Neural cell (in vitro differentiated cells): ENCODE results near the gene KCNQ1OT1. TPM values are rescaled to one million over a fixed set of nuclear protein-coding genes. Genes with fewer than 3 reads are reported as not detected.

Experiments
- H2AFZ ChIP-seq: fragments of 200-600, 300-800 bp; sonication (generic), shearing (Covaris generic); 2 replicates; pipeline ENCODE4 v1.6.0; 2014; ENCODE audit warnings: low read depth, mild to moderate bottlenecking, antibody characterized with exemption, low read length, moderate library complexity
- H3F3A ChIP-seq: fragments of 200-600 bp; shearing (Covaris generic); 2 replicates; pipeline ENCODE4 v1.6.1; 2016; ENCODE audit warnings: mild to moderate bottlenecking, moderate library complexity, mixed read lengths, antibody characterized with exemption, low read length; ENCODE audit not compliant: insufficient read depth, poor library complexity, severe bottlenecking
- H3K27ac ChIP-seq: fragments of 200-600, 300-800 bp; sonication (generic), shearing (Covaris generic); 2 replicates; pipeline ENCODE4 v1.5.1; 2014; ENCODE audit warnings: mild to moderate bottlenecking, low read length, moderate library complexity
- H3K27me3 ChIP-seq: fragments of 300-800, 200-600 bp; sonication (generic), shearing (Covaris generic); 2 replicates; pipeline ENCODE4 v1.6.0; 2014; ENCODE audit warnings: mild to moderate bottlenecking, low read depth, low read length, moderate library complexity; ENCODE audit not compliant: insufficient read depth
- H3K36me3 ChIP-seq: fragments of 300-800, 200-600 bp; sonication (generic), shearing (Covaris generic); 2 replicates; pipeline ENCODE4 v1.5.1; 2014; ENCODE audit warnings: mild to moderate bottlenecking, antibody characterized with exemption, low read length, moderate library complexity; ENCODE audit not compliant: insufficient read depth
- H3K4me2 ChIP-seq: fragments of 300-800, 200-600 bp; sonication (generic), shearing (Covaris generic); 2 replicates; pipeline ENCODE4 v1.6.0; 2014; ENCODE audit warnings: mild to moderate bottlenecking, low read length
- H3K4me3 ChIP-seq: fragments of 300-800, 200-600 bp; sonication (generic), shearing (Covaris generic); 2 replicates; pipeline ENCODE4 v1.5.1; 2014; ENCODE audit warnings: mild to moderate bottlenecking, low read length, moderate library complexity
- H3K79me2 ChIP-seq: fragments of 200-600 bp; shearing (Covaris generic); replicated peaks from 2 replicates; pipeline ENCODE4 v1.6.0; 2014; ENCODE audit warnings: mild to moderate bottlenecking, low read length, moderate library complexity; ENCODE audit not compliant: insufficient read depth
- H3K9ac ChIP-seq: fragments of 300-800, 200-600 bp; sonication (generic), shearing (Covaris generic); 2 replicates; pipeline ENCODE4 v1.6.1; 2016; ENCODE audit warnings: mild to moderate bottlenecking, low read length, mixed read lengths
- H3K9me2 ChIP-seq: fragments of 200-600 bp; shearing (Covaris generic); 2 replicates; pipeline ENCODE4 v1.6.1; 2016; ENCODE audit warnings: mild to moderate bottlenecking, low read length, mixed read lengths; ENCODE audit not compliant: insufficient read depth
- H3K9me3 ChIP-seq: fragments of 200-600, 300-800 bp; sonication (generic), shearing (Covaris generic); 2 replicates; pipeline ENCODE4 v1.6.1; 2016; ENCODE audit warnings: mild to moderate bottlenecking, mixed run types, low read length, moderate library complexity, mixed read lengths
- H4K20me1 ChIP-seq: fragments of 200-600 bp; shearing (Covaris generic); 2 replicates; pipeline ENCODE4 v1.6.1; 2016; ENCODE audit warnings: mild to moderate bottlenecking, mixed run types; ENCODE audit not compliant: insufficient read depth
- EP300 ChIP-seq: fragments of 450-650 bp; conservative IDR thresholded peaks from 2 replicates; pipeline ENCODE4 v1.6.1; 2014; ENCODE audit warnings: antibody characterized with exemption, mild to moderate bottlenecking, moderate library complexity; ENCODE audit not compliant: poor library complexity, severe bottlenecking
- EZH2 ChIP-seq: fragments of 200-600, 300-800 bp; shearing (Covaris generic), sonication (generic); IDR thresholded peaks from 2 replicates; pipeline ENCODE4 v1.6.1; 2014; ENCODE audit warnings: antibody characterized with exemption, low read length, borderline replicate concordance, mild to moderate bottlenecking; ENCODE audit not compliant: insufficient read depth, poor library complexity, severe bottlenecking
- MXI1 ChIP-seq: fragments of 450-650 bp; conservative IDR thresholded peaks from 2 replicates; pipeline ENCODE4 v1.6.1; 2014; ENCODE audit warnings: antibody characterized with exemption, mild to moderate bottlenecking; ENCODE audit not compliant: poor library complexity, severe bottlenecking
- POLR2AphosphoS5 ChIP-seq: IDR thresholded peaks from 2 replicates; pipeline ENCODE4 v1.6.1; 2012
- RAD21 ChIP-seq: fragments of 450-650 bp; conservative IDR thresholded peaks from 2 replicates; pipeline ENCODE4 v1.6.1; 2014; ENCODE audit warnings: antibody characterized with exemption, mild to moderate bottlenecking, moderate library complexity
- SMC3 ChIP-seq: fragments of 450-650 bp; conservative IDR thresholded peaks from 2 replicates; pipeline ENCODE4 v1.6.1; 2014; ENCODE audit warnings: antibody characterized with exemption, mild to moderate bottlenecking, moderate library complexity; ENCODE audit not compliant: poor library complexity
- TAF1 ChIP-seq: IDR thresholded peaks from 2 replicates; pipeline ENCODE4 v1.6.1; 2012; ENCODE audit warnings: low read depth
- polyA plus RNA-seq: library from polyadenylated mRNA; depleted of rRNA; stranded (reverse); fragments of >200 nt; gene quantifications from 2 replicates; pipeline ENCODE4 v1.2.3, GENCODE V29; 2014
- TF ChIP-seq, protein P1 (sequence below): IDR thresholded peaks from 2 replicates; pipeline ENCODE4 v1.6.1; 2012; ENCODE audit warnings: borderline replicate concordance
- TF ChIP-seq, protein P2 (sequence below): fragments of 450-650 bp; IDR thresholded peaks from 2 replicates; pipeline ENCODE4 v1.5.1; 2014; ENCODE audit warnings: antibody characterized with exemption, mild to moderate bottlenecking, moderate library complexity; ENCODE audit not compliant: poor library complexity, severe bottlenecking

Gene KCNQ1OT1
- polyA plus RNA-seq, 1 donor from 2014 or later = 0.12 TPM

DNA sequence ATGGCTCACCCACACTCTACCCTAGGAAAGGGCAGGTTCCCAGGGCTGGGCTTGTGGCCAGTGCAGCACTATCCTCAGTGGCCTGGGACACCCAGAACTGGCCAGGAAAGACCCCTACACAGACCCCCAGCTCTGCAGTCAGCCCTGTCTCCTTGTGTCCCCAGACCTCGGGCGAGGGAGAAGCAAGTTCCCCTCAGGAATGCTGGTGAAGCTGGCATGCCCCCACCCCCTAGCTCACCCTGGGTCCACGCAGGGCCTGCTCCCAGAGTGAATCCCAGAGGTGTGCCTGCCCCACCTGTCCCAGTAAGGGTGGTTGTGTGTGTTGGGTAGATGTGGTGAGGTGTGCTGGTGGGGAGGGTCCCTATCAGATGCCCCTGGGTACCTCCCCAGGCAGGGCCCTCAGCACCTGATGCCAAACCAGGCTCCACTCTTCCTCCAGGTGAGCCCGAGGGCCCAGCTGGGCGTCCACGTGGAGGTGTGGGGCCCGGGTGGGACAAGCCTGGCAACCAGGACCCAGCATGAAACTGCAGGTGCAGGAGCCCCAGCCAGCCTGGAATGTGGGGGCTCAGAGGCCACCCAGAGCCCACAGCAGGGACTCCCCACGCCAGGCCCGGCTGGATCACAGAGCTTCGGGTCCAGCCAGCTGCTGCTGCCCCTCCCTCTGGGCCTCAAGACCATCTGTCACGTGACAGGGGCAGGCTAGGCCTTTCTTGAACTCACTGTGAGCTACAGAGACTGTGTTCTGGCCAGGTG lies 48.4 kb upstream of the KCNQ1OT1 start:
- no peak overlapping the region for H3K4me3 ChIP-seq
- no peak overlapping the region for H3K4me2 ChIP-seq
- no peaks in the 10 kb centered on the region for H3K9me3 ChIP-seq
- no peaks in the 10 kb centered on the region for H3K79me2 ChIP-seq
- H3F3A ChIP-seq = no peaks in the 10 kb centered on the region
- no peak overlapping the region for H3K9ac ChIP-seq
- no peak overlapping the region for H3K27ac ChIP-seq
- no peaks in the 10 kb centered on the region for H3K36me3 ChIP-seq
- H4K20me1 ChIP-seq = no peaks in the 10 kb centered on the region
- no peak for TF ChIP-seq SMC3
- TF ChIP-seq EZH2 = no peak
- TF ChIP-seq MXI1 = no peak
- H3K9me2 ChIP-seq = no peaks in the 10 kb centered on the region
- H2AFZ ChIP-seq = no peak overlapping the region
- H3K27me3 ChIP-seq = no peaks in the 10 kb centered on the region

DNA sequence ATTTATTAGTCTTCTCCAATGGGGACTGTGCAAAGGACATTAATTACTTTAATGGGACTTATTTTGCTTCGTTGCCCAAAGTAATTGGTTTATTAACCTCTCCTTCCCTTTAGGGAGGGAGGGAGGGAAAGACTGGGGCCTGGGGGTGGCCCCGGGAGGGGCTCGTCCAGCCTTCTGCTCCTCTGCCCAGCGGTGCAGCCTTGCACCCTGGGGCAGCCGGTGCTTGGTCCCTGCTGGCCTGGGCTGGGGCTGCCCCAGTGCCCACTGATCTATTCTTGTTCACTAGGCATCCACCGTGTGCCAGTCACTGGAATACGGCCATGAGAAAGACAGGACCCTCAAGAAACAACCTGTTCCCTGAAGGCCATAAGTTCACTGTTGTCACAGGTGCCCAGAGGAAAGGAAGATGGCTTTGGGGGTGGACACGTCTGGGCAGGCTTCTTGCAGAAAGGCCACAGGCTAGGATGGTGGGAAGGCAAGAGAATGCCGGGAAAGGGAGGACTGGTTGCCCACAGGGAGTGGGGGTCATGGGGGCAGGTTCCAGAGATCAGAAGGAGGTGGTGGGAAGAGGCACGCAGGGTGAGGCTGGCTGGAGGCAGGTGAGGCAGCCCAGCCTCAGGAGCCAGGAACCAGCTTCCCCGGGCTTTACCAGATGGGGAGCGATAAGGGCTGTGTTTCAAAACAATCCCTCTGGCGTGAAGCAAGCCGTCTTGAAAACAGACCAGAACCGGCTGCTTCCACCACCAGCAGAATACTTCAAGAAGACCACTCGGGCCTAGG lies 47.6 kb upstream of the KCNQ1OT1 start:
- H3K4me2 ChIP-seq = no peak overlapping the region
- H3K27me3 ChIP-seq = no peaks in the 10 kb centered on the region
- H3K9me2 ChIP-seq = no peaks in the 10 kb centered on the region
- TF ChIP-seq RAD21 (no peak), POLR2AphosphoS5 (no peak), SMC3 (no peak), TAF1 (no peak), EP300 (no peak), EZH2 (no peak), MXI1 (no peak)
- TF ChIP-seq, protein P1, sequence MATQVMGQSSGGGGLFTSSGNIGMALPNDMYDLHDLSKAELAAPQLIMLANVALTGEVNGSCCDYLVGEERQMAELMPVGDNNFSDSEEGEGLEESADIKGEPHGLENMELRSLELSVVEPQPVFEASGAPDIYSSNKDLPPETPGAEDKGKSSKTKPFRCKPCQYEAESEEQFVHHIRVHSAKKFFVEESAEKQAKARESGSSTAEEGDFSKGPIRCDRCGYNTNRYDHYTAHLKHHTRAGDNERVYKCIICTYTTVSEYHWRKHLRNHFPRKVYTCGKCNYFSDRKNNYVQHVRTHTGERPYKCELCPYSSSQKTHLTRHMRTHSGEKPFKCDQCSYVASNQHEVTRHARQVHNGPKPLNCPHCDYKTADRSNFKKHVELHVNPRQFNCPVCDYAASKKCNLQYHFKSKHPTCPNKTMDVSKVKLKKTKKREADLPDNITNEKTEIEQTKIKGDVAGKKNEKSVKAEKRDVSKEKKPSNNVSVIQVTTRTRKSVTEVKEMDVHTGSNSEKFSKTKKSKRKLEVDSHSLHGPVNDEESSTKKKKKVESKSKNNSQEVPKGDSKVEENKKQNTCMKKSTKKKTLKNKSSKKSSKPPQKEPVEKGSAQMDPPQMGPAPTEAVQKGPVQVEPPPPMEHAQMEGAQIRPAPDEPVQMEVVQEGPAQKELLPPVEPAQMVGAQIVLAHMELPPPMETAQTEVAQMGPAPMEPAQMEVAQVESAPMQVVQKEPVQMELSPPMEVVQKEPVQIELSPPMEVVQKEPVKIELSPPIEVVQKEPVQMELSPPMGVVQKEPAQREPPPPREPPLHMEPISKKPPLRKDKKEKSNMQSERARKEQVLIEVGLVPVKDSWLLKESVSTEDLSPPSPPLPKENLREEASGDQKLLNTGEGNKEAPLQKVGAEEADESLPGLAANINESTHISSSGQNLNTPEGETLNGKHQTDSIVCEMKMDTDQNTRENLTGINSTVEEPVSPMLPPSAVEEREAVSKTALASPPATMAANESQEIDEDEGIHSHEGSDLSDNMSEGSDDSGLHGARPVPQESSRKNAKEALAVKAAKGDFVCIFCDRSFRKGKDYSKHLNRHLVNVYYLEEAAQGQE = no peak
- TF ChIP-seq, protein P2, sequence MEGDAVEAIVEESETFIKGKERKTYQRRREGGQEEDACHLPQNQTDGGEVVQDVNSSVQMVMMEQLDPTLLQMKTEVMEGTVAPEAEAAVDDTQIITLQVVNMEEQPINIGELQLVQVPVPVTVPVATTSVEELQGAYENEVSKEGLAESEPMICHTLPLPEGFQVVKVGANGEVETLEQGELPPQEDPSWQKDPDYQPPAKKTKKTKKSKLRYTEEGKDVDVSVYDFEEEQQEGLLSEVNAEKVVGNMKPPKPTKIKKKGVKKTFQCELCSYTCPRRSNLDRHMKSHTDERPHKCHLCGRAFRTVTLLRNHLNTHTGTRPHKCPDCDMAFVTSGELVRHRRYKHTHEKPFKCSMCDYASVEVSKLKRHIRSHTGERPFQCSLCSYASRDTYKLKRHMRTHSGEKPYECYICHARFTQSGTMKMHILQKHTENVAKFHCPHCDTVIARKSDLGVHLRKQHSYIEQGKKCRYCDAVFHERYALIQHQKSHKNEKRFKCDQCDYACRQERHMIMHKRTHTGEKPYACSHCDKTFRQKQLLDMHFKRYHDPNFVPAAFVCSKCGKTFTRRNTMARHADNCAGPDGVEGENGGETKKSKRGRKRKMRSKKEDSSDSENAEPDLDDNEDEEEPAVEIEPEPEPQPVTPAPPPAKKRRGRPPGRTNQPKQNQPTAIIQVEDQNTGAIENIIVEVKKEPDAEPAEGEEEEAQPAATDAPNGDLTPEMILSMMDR = no peak
- H3K4me3 ChIP-seq = no peak overlapping the region
- H3K79me2 ChIP-seq = no peaks in the 10 kb centered on the region
- H3K36me3 ChIP-seq = no peaks in the 10 kb centered on the region
- H3F3A ChIP-seq = no peaks in the 10 kb centered on the region
- no peaks in the 10 kb centered on the region for H3K9me3 ChIP-seq
- H3K9ac ChIP-seq = no peak overlapping the region
- H3K27ac ChIP-seq = no peak overlapping the region
- no peaks in the 10 kb centered on the region for H4K20me1 ChIP-seq
- H2AFZ ChIP-seq = no peak overlapping the region
